DMS153 treated with DMSO at 0.1 percent for 48 hours (cell line): ENCODE data around the gene GDF10.

ENCODE experiments used
- DNase-seq: peaks from one replicate; lab custom pipeline; 2025; ENCODE audit not compliant: unreplicated experiment; lab: John Stamatoyannopoulos, UW

Gene GDF10

DNA sequence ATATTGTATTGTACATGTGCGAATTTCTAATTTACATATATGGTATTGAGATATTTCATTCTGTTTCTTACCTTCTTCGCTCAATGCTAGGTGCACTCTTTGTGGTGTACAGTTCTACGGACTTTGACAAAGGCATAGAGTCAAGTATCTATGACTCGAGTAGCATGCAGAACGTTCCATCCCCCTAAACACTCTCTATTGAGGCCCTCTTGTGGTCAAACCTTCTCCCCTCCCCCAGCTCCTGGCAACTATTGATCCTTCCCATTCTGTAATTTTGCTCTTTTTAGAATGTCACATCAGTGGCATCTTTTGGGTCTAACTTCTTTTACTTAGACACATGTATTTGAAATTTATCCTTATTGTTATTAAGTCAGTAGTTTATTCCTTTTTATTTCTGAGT, 30.7 kb upstream of the GDF10 start:
- no peak for DNase-seq

DNA sequence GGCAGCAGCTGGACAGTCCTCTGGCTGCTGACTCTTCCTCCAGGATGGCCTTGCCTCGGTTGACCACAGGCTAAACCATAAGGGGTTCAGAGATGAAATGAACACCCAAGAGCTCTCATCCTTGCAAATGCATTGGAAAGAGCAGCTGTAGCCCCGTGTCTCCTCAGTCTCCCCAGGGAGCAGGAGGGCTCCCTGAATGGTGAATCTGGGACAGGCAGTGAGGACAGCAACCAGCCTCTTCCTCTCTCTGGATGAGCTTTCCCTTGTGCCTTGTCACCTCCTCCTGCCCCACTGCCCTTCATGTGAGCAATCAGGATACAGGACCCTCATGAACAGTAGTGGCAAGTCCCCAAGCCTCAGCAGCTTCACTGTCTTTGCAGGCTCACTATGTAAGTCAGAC, 23.9 kb upstream of the GDF10 start:
- no peak for DNase-seq

DNA sequence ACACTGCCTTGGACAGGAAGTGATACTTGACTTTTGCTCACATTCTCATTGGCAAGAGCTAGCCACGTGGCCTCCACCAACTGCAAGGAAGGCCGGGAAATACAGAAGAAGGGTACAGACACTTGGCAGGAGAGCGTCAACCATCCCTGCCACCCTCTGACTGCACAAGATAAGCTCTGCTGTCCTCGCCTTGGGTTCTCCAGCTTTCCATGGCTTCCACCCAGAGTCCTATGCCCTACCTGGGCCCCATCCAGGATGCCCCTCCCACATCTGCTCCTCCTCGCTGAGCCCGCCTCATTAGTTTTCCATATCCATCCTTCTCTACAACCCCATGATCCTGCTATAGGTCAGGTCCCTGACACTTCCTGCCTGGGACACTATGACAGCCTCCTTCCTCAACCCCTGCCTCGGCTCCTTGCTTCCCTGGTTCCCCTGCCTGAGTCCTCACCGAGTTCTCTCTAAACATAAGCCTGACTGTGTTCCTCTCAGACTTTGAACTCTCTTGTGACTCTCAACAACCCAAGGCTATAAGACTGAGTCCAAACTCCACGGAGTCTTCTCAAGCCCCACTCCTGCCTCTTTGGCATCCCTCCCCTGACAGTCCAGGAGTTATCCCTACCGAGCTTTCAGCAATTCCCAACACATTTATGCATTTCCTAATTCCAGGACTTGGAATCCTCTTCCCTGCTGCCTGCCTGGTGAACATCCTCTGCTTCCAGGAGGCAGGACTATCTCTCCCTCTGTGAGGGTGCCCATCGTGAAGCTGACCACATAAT, 23.2 kb upstream of the GDF10 start:
- DNase-seq, result no peak

DNA sequence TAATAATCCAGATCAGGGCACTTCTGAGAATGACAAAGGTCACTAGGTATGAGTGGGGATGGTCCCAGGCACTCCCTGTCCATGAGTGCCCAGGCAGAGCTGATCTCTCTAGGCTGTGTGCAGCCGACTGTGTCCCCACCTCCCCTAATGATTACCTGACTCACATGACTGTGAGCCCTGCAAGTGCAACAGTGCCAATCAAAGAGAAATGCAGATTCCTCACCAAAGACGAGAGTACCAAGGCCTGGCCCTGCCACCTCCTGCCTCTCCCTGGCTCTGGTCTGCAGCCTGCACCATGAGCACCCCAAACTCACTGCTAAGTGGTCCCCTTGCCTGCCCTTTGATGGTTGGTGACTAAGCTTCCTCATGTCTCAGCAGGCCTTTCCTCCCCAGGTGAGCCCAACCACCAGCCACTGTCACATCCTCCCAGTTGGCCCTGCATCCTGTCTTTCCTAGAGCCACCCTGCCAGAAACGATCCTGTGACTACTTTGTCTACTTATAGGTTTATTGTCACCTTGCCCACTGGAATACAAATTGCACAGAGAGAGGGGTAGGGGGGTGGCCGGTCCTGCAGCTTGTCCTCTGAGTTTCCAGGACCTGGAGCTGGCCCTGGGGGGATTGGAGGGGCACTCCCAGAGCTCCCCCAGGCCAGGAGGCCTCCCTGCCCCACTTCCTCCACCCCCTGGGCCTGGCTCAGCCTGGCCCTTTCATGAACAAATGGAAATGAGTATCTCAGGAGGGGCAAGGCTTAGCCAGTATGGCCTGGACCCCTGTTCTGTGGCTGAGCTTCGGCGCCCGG, 22.4 kb upstream of the GDF10 start:
- no peak for DNase-seq

DNA sequence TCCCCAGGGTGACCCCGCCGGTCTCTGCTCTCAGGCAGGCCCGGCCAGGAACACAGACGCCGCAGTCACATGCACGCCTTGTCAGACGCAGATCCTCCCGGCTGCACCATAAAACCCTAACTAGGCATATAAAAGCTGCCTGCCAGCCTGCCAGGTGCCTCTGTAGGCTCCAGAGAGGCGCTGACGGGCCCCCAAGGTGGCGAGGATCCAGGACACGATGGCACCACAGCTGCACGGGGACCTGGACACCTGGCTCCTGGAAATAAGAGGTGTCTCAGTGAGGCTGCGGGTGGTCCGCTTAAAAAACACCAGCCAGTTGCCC, 21.9 kb upstream of the GDF10 start:
- DNase-seq, result no peak

DNA sequence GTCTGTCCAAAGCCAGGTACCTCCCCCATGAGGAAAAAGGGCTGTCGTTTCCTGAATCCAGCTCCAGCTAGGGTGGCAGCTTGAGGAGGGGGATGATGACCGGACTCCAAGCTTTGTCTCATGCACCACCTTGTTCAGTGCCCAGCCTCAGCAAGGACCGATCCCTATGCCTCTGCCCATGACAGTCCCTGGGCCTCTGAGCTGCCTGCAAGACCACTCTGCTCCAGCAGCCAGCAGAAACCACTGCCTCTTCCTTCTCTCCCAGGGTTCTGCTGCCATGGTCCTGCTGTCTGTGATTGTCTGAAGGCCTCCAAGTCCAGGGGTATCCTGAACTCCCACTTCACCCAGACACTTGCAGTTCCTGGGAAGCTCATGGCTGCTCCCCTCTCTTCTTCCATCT, 21.3 kb upstream of the GDF10 start:
- no peak for DNase-seq

DNA sequence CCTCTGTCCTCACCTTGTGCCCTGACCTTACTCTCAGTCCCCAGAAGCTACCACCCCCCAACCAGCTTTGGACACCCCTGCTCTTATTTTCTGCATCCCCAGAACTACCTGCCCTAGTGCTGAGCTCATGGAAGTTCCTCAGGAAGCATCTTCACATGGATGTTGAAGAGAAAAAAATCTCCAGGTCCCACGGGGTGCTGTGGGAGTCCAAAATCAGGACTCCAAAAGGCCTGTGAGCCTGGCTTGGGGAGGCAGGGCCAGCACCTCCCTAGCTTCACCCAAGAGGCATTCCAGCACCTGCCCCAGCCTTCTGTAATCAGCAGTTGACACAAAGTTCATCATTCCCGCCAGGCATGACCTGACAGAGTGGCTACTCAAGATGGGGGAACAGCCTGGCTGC, 20.7 kb upstream of the GDF10 start:
- DNase-seq, result no peak

DNA sequence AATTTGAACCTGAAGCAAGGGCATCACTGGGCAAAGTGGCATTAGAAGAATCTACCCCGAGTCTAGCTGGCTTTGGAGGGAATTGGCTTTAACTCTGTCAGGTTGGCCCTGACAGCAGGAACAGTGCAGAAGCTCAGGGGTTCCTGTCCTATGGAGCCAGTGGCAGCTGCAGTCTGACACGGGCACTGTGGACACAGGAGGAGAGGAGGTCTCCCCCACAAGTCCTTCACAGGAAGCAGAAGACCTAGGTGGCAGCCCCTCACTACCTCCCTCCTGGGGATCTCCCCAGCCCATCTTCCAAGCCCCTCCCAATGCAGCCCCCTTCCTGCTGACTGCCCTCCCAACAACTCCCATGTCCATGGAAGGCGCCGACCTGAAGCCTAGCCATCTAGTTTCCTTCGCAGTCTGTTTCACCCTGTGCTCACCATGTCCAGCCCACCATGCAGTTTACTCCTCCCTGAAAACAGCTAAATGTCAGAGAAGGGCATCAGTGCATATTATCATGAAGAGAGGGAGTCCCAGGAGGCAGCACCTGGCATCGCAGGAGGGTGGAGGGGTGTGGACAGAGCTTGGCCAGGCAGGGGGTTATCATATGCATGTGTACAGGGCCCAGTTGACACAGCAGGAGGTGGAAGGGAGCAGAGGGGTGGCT, 17.9 kb upstream of the GDF10 start:
- DNase-seq, result no peak

DNA sequence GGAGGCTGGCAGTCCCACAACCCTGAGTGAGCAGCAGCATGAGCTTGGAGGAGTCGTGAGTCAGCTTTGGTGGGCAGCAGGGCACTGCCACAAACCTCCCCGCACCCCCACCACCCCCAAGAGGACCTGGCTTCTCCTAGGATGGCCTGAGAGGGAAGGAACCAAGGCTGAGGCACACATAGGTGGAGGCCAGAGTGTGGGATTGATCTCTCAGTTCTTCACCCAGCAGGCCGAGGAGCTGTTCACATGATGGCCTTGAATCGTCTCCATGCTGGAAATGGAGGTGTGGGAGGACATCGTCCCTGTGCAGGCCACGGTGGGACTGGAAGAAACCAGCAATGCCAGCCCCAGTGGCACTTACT, 17.4 kb upstream of the GDF10 start:
- DNase-seq, result no peak

DNA sequence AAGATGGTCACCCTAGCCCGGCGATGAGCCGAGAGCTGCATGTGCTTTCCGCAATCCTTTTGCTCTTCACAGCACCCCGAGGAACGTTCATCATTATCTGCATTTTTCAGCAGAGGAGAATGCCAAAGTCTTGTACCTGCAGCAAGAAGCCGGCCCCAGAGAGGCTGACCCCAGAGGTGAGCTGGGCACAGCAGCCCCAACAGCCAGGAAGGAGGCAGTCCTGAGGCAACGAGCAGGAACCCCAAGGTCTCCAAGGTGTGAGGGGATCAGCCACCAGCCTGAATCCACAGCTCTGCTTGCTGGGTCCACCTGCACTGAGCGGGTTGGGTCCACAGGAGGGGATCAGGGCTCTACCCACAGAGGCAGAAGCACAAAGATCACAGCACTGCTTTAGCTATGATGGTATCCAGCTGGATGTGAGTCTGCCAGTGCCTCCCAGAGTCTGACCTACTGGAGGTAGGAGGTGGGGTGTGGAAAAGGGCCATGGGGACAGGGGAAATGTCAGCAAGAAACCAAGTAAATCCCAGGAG, 16.8 kb upstream of the GDF10 start:
- no peak for DNase-seq

DNA sequence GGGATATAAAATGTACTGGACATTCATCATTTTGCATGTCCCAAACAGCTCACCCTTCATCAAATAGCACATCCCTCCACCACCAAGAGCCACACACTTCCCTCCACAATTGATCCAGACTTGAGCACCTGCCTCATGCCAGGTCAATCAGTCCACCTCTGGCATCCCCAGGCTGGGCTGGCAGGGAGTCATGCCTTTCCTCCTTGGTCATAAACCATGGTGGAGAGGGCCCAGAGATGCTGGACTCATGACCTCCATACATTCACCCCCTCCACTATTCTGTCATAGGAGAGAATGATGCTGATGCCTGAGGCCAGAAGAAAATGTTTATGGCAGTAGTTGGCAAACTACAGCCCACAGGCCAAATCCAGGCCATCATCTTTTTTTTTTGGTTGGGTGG, 16.1 kb upstream of the GDF10 start:
- no peak for DNase-seq

DNA sequence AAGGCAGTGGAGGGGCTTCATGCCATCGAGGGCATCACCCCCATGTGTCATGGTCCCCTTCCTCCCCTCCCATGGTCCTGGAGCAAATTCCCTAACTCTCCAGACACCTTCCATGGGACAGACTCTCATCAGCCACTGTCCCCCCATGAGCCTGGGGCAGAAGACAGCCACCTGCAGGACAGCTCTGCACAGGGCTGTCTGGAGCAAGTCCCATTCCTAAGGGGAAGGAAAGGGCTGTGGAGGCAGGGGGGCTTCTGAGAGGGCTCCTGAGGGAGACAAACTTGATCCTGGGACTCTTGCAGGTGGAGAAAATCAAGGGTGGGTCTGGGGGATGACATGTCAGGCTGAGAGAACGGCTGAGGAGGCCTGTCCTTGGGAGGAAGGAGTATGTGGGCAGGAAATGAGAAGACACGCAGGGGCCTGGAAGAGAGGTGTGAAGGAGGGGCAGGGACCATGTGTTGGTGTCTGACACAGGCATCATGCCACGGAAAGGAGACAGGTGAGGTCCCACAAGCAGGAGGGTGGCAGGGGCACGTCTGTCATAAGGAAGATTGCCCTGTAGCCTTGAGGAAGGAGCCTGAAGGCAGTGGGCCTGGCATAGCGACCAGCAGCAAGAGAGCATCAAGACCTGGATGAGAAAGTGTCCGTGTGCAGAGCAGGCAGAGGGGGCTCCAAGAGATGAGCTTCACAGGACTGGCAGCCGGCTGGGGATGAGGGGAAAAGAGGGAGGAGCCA, 14.4 kb upstream of the GDF10 start:
- no peak for DNase-seq

DNA sequence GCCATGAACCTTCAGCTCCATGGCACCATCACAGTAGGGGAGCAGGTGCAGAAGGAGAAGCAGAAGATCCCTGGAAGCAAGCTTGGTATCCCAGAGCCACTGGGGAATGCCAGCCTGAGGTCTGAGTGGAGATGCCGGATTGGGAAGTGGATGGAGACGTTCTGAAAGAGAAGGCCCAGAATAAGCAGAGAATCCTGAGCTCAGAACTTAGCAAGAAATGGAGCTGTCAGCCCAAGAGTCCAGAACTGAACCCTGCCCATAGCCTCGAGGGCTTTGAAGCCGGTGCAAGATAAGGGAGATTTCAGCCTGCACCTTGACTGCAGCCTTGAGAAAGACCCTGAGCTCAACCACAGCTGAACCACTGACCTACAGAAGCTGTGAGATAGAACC, 13.9 kb upstream of the GDF10 start:
- no peak for DNase-seq

DNA sequence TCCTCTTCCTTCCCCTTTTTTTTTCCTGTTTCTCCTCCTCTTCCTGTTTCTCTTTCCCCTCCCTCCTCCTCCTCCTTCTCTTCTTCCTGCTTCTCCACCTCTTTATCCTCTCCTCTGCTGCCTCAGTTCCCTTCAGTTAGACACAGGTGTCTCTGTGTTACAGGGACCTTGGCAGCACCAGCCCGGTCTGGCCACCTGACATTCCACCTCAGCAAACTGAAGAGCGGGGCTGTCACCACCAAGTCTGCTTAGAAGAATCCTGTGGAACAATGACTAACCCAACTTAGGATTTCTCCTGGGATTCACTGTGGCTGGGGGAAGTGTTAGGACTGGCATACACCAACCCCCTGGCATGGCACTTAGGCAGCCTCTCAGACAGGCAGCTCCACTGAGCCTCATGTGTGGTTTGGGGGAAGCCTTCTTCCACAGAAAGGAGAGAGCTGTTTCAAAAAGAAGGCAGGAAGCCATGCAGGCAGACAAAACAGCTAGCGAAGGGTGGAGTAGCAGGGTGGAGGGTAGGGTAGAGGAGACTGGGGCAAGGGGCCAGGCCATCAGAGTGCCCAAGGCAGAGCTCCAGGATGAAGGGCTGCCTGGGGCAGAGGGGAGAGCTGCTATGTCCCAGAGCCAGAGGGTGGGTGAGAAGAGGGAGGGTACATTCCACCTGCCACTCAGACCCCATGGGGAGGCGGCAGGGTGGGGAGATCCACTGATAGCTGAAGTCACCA, 13.2 kb upstream of the GDF10 start:
- DNase-seq, result no peak

DNA sequence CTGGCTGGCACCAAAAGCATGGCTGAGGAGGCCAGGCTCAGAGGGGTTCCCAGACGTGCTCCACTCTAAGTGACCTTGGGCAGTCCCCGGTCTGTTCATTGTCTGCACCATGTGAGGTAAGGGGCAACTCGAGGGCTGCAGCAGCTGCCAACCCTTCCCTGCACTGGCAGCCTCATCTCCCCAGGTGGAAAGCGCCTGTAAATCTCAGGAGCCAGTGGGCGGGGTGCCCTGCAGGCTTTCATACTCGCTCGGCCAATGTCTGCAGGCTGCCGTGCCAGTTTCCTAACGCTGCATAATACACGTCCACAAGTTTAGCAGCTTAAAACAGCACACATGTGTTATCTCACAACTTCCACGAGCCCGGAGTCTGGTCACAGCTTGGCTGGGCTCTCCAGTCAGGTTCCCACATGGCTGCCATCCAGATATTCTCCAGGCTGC, 12.6 kb upstream of the GDF10 start:
- no peak for DNase-seq

DNA sequence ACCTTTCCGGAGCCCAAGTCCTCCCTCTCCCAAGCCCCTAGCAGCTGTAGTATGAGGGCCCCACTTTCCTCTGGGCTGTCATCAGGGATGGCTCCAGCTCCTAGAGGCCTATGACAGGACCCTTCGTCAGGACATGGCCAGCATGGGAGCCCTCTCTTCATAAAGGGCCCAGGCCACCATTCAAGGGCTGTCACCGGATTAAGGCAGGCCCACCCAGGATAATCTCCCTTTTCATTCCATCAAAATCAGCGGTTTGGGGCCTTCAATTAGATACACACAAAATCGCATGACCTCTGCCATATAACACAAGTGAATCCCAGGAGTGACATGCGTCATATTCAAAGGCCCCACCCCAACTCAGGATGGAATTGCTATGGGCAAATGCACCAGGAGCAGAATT, 12.2 kb upstream of the GDF10 start:
- DNase-seq, result no peak

DNA sequence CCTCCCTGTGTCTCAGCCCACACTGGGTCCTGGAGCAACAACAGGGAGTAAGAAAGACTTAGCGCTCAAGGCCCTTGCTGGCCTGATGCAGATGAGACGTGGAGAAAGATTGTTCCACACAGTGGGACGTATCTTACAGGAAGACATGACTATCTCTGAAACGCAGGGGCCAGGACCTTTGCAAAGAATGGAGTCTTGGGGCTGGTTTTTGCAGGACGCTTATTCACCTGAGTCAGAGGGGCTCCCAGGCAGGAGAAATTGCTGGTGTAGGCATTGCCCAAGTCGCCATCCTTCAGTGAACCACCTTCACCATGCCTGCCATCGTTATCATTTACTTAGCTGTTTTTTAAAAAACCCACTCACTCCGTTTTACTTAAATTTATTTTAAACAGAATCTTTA, 11.8 kb upstream of the GDF10 start:
- no peak for DNase-seq

DNA sequence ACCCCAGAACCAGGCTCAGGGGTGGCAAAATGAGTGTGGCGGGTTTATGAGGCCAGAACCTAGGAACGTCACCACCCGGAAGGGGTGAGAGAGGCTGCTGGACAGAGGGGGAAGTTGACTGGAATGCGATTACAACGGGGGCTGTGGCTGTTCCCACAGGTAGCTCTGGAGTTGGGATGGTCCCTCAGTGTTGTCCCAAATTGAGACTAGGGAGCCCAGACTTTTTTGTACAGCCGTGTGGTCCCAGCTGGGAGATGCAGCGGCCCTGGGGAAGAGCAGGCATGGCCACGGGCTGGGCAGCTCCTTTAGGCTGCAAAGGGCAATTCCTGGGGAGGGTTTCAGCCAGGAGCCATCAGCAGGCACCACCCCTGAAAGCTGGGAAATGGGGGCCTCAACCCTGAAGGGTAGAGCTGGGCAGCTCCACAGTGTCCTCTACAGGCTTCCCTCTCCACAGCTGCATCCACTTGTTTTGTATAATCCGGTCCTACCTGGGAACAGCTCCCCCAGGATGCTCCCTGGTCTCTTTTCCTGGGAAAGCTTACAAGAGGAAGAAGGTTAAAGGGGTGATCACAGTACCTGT, 11.0 kb upstream of the GDF10 start:
- DNase-seq, result no peak

DNA sequence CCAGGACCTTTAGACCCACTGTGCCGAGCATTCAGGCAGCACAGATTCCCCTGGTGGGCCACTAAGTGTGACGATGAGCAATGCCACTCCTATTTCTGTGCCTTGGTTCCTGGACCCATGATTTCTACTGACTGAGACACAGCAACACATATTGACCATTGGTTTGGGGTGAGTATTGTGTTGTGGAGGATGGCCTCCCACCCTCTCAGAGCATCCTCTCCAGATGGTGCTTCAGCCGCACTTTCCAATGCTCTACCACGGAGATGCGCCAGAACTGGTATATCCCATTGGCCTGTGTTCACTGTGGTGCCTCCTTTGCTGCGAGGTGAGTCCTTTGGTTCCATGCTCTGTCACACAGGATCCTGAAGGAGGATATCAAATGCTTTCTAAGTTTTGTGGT, 10.1 kb upstream of the GDF10 start:
- DNase-seq, result no peak

DNA sequence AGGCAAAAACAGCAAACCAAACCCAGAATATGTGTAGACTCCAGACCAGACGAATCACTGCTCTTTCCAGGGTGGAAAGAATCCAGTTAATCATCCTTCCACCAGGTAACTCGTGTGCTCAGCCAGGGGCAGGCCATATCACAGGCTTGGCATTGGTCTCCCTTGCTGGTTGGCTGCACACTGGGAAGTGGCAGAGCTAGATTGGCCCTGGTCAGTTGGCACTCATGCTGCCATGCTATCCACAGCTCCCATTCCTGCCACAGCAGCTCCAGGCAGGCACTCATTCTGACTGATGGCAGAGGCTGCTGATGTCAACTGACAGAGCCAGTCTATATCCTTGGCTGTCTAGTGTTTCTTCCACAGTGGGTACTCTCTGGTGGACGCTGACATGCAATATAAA, 9.7 kb upstream of the GDF10 start:
- no peak for DNase-seq
